Astrocyte (in vitro differentiated cells and primary cell): ENCODE measurements around the gene SLC4A3. TPM values are rescaled to one million over a fixed set of nuclear protein-coding genes. Genes with fewer than 3 reads are reported as not detected.

Experiments
- DNase-seq: peaks from one replicate; pipeline ENCODE4 v3.0.0-alpha.2; 2010; ENCODE audit warnings: low read depth
- FAIRE-seq: peaks from 2 replicates; lab custom pipeline; 2011; peaks lifted over from hg19 to GRCh38; lab: Jason Lieb, UNC
- H2AFZ ChIP-seq: 2 replicates; pipeline ENCODE4 v1.6.0; 2012; ENCODE audit warnings: low read depth, low read length, inconsistent platforms
- H3K27ac ChIP-seq: 2 replicates; pipeline ENCODE4 v1.5.1; 2011; ENCODE audit warnings: low read depth, low read length, inconsistent platforms
- H3K27me3 ChIP-seq: 2 replicates; pipeline ENCODE4 v1.6.0; 2011; ENCODE audit warnings: low read length, inconsistent platforms; ENCODE audit not compliant: insufficient read depth
- H3K36me3 ChIP-seq: 2 replicates; pipeline ENCODE4 v1.5.1; 2011; ENCODE audit warnings: low read length, inconsistent platforms; ENCODE audit not compliant: insufficient read depth
- H3K4me1 ChIP-seq: 2 replicates; pipeline ENCODE4 v1.5.1; 2011; ENCODE audit warnings: low read length, inconsistent platforms; ENCODE audit not compliant: insufficient read depth
- H3K4me2 ChIP-seq: 2 replicates; pipeline ENCODE4 v1.6.0; 2012; ENCODE audit warnings: low read length, inconsistent platforms
- H3K4me3 ChIP-seq: 2 replicates; pipeline ENCODE4 v1.5.1; 2011; ENCODE audit warnings: low read depth, mild to moderate bottlenecking, low read length, inconsistent platforms; ENCODE audit not compliant: insufficient read depth
- H3K79me2 ChIP-seq: 2 replicates; pipeline ENCODE4 v1.6.0; 2012; ENCODE audit warnings: mild to moderate bottlenecking, low read length, inconsistent platforms; ENCODE audit not compliant: insufficient read depth
- H3K9ac ChIP-seq: 2 replicates; pipeline ENCODE4 v1.6.0; 2012; ENCODE audit warnings: mild to moderate bottlenecking, low read length, inconsistent platforms
- H3K9me3 ChIP-seq: 2 replicates; pipeline ENCODE4 v1.5.1; 2012; ENCODE audit warnings: low read depth, mild to moderate bottlenecking, low read length, inconsistent platforms; ENCODE audit not compliant: insufficient read depth
- H4K20me1 ChIP-seq: 2 replicates; pipeline ENCODE4 v1.6.0; 2012; ENCODE audit warnings: low read length, inconsistent platforms; ENCODE audit not compliant: insufficient read depth
- H3K27ac Mint-ChIP-seq: one replicate; pipeline ENCODE4 v1.8.0; 2021; ENCODE audit warnings: mild to moderate bottlenecking, mixed read lengths; ENCODE audit not compliant: unreplicated experiment
- H3K27me3 Mint-ChIP-seq: one replicate; pipeline ENCODE4 v1.8.0; 2021; ENCODE audit warnings: low read depth, mixed read lengths; ENCODE audit not compliant: unreplicated experiment
- H3K36me3 Mint-ChIP-seq: one replicate; pipeline ENCODE4 v1.8.0; 2021; ENCODE audit warnings: low read depth, mixed read lengths; ENCODE audit not compliant: unreplicated experiment
- H3K4me1 Mint-ChIP-seq: one replicate; pipeline ENCODE4 v1.8.0; 2021; ENCODE audit warnings: low read depth, mixed read lengths; ENCODE audit not compliant: unreplicated experiment
- H3K4me3 Mint-ChIP-seq: one replicate; pipeline ENCODE4 v1.8.0; 2021; ENCODE audit warnings: mild to moderate bottlenecking, moderate library complexity, mixed read lengths; ENCODE audit not compliant: unreplicated experiment
- H3K9me3 Mint-ChIP-seq: one replicate; pipeline ENCODE4 v1.8.0; 2021; ENCODE audit warnings: mild to moderate bottlenecking, mixed read lengths; ENCODE audit not compliant: unreplicated experiment
- EZH2 ChIP-seq: IDR thresholded peaks from 2 replicates; pipeline ENCODE4 v1.6.1; 2012; ENCODE audit warnings: mild to moderate bottlenecking, low read length, inconsistent platforms; ENCODE audit not compliant: insufficient read depth
- total RNA-seq: library from RNA; stranded (reverse); gene quantifications from 2 replicates; pipeline ENCODE4 v1.2.1, GENCODE V29; 2021
- TF ChIP-seq, protein P1 (sequence below): IDR thresholded peaks from 2 replicates; pipeline ENCODE4 v1.5.1; 2011; ENCODE audit warnings: low read depth, mild to moderate bottlenecking, inconsistent platforms, low read length, moderate library complexity; ENCODE audit not compliant: insufficient read depth

Gene SLC4A3
- total RNA-seq, 1 donor from 2014 or later: 11.2 TPM

GRCh38 chr2:219622472-219622871, 5.0 kb upstream of the SLC4A3 start:
- no peaks in the 10 kb centered on the region for H4K20me1 ChIP-seq
- no peaks in the 10 kb centered on the region for H3K36me3 ChIP-seq
- peaks cover 37% of the 10 kb centered on the region for H3K27me3 Mint-ChIP-seq
- no peaks in the 10 kb centered on the region for H3K9me3 Mint-ChIP-seq
- H3K27ac ChIP-seq: no peak overlapping the region
- peaks cover 4% of the 10 kb centered on the region for H3K27me3 ChIP-seq
- H2AFZ ChIP-seq: no peak overlapping the region
- no peak overlapping the region for H3K27ac Mint-ChIP-seq
- H3K4me1 ChIP-seq: no peaks in the 10 kb centered on the region
- no peaks in the 10 kb centered on the region for H3K9me3 ChIP-seq
- H3K79me2 ChIP-seq: no peaks in the 10 kb centered on the region
- no peaks in the 10 kb centered on the region for H3K4me1 Mint-ChIP-seq
- H3K36me3 Mint-ChIP-seq: no peaks in the 10 kb centered on the region
- FAIRE-seq: no peak
- TF ChIP-seq, protein P1, sequence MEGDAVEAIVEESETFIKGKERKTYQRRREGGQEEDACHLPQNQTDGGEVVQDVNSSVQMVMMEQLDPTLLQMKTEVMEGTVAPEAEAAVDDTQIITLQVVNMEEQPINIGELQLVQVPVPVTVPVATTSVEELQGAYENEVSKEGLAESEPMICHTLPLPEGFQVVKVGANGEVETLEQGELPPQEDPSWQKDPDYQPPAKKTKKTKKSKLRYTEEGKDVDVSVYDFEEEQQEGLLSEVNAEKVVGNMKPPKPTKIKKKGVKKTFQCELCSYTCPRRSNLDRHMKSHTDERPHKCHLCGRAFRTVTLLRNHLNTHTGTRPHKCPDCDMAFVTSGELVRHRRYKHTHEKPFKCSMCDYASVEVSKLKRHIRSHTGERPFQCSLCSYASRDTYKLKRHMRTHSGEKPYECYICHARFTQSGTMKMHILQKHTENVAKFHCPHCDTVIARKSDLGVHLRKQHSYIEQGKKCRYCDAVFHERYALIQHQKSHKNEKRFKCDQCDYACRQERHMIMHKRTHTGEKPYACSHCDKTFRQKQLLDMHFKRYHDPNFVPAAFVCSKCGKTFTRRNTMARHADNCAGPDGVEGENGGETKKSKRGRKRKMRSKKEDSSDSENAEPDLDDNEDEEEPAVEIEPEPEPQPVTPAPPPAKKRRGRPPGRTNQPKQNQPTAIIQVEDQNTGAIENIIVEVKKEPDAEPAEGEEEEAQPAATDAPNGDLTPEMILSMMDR: no peak
- no peak for TF ChIP-seq EZH2
- H3K4me3 Mint-ChIP-seq: no peak overlapping the region
- no peak overlapping the region for H3K4me3 ChIP-seq
- no peak for DNase-seq
- no peak overlapping the region for H3K9ac ChIP-seq
- no peak overlapping the region for H3K4me2 ChIP-seq

DNA sequence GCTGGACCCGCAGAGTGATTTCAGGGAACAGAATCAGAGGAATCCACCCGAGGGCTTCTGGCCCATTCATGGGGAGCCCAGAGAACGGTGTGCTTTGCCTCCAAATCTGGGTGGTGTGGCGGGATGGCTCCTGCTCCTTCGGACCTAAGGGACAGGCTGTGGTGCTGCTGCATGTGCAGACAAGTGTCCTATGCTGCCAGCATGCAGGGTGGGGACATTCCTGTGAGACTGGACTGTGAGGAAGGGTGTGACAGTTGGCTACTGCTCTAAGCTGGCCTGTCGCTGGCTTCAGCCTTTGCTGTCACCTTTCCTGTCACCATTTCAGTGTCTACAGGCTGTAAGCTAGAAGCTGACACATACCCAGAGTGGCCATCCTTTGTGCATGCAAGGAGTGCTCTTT, 2.9 kb upstream of the SLC4A3 start:
- no peaks in the 10 kb centered on the region for H3K9me3 Mint-ChIP-seq
- H3K9me3 ChIP-seq: no peaks in the 10 kb centered on the region
- no peak overlapping the region for H2AFZ ChIP-seq
- H3K27me3 ChIP-seq: peaks cover 4% of the 10 kb centered on the region
- H3K79me2 ChIP-seq: peaks cover 8% of the 10 kb centered on the region
- H3K4me3 Mint-ChIP-seq: no peak overlapping the region
- DNase-seq: no peak
- no peaks in the 10 kb centered on the region for H3K4me1 ChIP-seq
- no peaks in the 10 kb centered on the region for H3K36me3 Mint-ChIP-seq
- no peak overlapping the region for H3K27ac ChIP-seq
- no peak for FAIRE-seq
- H3K27ac Mint-ChIP-seq: no peak overlapping the region
- H3K4me1 Mint-ChIP-seq: no peaks in the 10 kb centered on the region
- H4K20me1 ChIP-seq: no peaks in the 10 kb centered on the region
- peaks cover 37% of the 10 kb centered on the region for H3K27me3 Mint-ChIP-seq
- H3K36me3 ChIP-seq: no peaks in the 10 kb centered on the region
- no peak overlapping the region for H3K9ac ChIP-seq
- TF ChIP-seq, protein P1: no peak
- TF ChIP-seq EZH2: no peak
- no peak overlapping the region for H3K4me3 ChIP-seq
- no peak overlapping the region for H3K4me2 ChIP-seq

GRCh38 chr2:219625179-219625578, 2.3 kb upstream of the SLC4A3 start:
- H4K20me1 ChIP-seq: no peaks in the 10 kb centered on the region
- H3K9me3 ChIP-seq: no peaks in the 10 kb centered on the region
- no peak overlapping the region for H3K4me3 ChIP-seq
- TF ChIP-seq EZH2: no peak
- TF ChIP-seq, protein P1: no peak
- no peak overlapping the region for H2AFZ ChIP-seq
- H3K27ac Mint-ChIP-seq: no peak overlapping the region
- no peaks in the 10 kb centered on the region for H3K9me3 Mint-ChIP-seq
- no peak overlapping the region for H3K4me3 Mint-ChIP-seq
- no peaks in the 10 kb centered on the region for H3K36me3 ChIP-seq
- no peaks in the 10 kb centered on the region for H3K36me3 Mint-ChIP-seq
- H3K4me2 ChIP-seq: no peak overlapping the region
- H3K9ac ChIP-seq: no peak overlapping the region
- H3K79me2 ChIP-seq: peaks cover 8% of the 10 kb centered on the region
- H3K4me1 Mint-ChIP-seq: no peaks in the 10 kb centered on the region
- H3K27me3 ChIP-seq: peaks cover 4% of the 10 kb centered on the region
- DNase-seq (no peak), FAIRE-seq (no peak)
- no peaks in the 10 kb centered on the region for H3K4me1 ChIP-seq
- peaks cover 37% of the 10 kb centered on the region for H3K27me3 Mint-ChIP-seq
- H3K27ac ChIP-seq: no peak overlapping the region
